Muscle layer of duodenum (tissue), 2 donors: Measurements from ENCODE around the gene ADAT1.

Experiments
- H3K27ac ChIP-seq: one replicate; pipeline ENCODE4 v1.7.0; 2013; ENCODE audit warnings: mild to moderate bottlenecking, low read length
- H3K27me3 ChIP-seq: one replicate; pipeline ENCODE4 v1.7.0; 2013; ENCODE audit warnings: low read depth, mild to moderate bottlenecking, control low read depth, low read length
- H3K36me3 ChIP-seq, 2 donors: one replicate each; pipeline ENCODE4 v1.7.0; 2013; ENCODE audit warnings: low read length in 2 of 2, control low read depth in 1 of 2, mild to moderate bottlenecking in 1 of 2; ENCODE audit not compliant: insufficient read depth in 2 of 2, control insufficient read depth in 1 of 2
- H3K4me1 ChIP-seq, 2 donors: one replicate each; pipeline ENCODE4 v1.7.0; 2013; ENCODE audit warnings: low read length in 2 of 2, mild to moderate bottlenecking in 2 of 2, control low read depth in 1 of 2, moderate library complexity in 1 of 2; ENCODE audit not compliant: insufficient read depth in 2 of 2, control insufficient read depth in 1 of 2
- H3K4me3 ChIP-seq, 2 donors: one replicate each; pipeline ENCODE4 v1.7.0; 2013; ENCODE audit warnings: low read length in 2 of 2, low read depth in 1 of 2, mild to moderate bottlenecking in 1 of 2
- H3K9me3 ChIP-seq, 2 donors: one replicate each; pipeline ENCODE4 v1.7.0; 2013; ENCODE audit warnings: low read length in 2 of 2, control low read depth in 1 of 2, mild to moderate bottlenecking in 1 of 2; ENCODE audit not compliant: control insufficient read depth in 1 of 2
- donor health status: healthy.

Gene ADAT1

DNA sequence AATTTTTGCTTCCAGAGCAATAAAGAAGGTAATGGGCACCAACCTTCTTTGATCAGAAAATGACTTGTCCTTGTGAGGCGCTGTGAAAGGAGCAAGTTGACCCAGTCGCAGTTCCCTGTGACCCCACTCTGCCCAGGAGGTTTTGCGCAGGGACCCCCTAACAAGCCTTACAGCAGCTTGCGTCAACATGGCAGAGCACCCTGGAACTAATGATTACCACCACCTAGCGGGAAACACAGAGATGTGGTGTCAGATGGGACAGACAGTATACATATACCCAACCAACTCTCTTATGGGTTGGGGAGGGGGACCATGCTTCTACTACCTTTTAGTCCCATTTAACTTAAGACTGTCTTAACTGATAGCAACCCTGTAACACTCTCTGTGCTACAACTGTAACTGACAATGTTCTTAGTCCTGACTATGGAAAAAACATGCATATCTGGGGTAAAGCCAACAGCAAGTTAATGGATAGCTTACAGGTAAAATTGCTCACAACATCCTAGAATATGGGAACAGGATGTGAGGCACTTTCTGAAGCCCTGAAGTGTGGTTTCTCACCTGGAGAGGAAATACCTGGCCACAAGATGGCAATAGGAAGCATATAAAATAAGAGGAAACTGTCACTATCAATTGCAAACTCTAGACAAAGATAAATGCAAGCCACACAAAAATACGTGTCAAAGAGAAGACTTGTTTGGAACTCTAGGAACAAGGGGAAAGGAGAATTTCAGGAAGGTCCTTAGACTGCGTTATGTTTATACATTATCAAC is 21.3 kb upstream of the ADAT1 start:
- H3K9me3 ChIP-seq = no peaks in the 10 kb centered on the region
- peaks cover 30 to 63% of the 10 kb centered on the region in 2 donors for H3K36me3 ChIP-seq

DNA sequence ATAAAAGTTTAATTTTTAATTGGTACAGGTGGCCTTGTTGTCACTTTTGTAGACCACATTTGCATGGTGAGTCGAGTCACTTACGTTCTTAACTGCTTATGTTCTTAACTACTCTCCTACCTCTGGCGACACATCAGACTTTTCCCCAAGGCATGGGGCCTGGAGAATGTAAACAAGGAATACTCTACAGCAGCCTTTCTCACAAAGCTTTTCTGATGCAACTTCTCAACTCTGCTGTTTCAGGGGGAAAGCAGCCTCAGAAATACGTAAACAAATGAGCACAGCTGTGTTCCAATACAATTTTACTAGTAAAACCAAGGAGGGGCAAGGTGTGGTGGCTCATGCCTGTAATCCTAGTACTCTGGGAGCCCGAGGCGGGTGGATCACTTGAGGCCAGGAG is 17.5 kb upstream of the ADAT1 start:
- peaks cover 0 to 20% of the 10 kb centered on the region in 2 donors for H3K4me1 ChIP-seq
- H3K4me3 ChIP-seq = no peak overlapping the region
- H3K27ac ChIP-seq = no peak overlapping the region
- H3K9me3 ChIP-seq = no peaks in the 10 kb centered on the region
- H3K36me3 ChIP-seq = peaks cover 48 to 82% of the 10 kb centered on the region in 2 donors
- H3K27me3 ChIP-seq = no peaks in the 10 kb centered on the region

More for the DNA sequence above, 21.3 kb upstream of the ADAT1 start:
- Histone ChIP-seq H3K4me3 (no peak overlapping the region), H3K4me1 (peaks cover 0 to 32% of the 10 kb centered on the region in 2 donors), H3K27ac (no peak overlapping the region), H3K27me3 (no peaks in the 10 kb centered on the region)

DNA sequence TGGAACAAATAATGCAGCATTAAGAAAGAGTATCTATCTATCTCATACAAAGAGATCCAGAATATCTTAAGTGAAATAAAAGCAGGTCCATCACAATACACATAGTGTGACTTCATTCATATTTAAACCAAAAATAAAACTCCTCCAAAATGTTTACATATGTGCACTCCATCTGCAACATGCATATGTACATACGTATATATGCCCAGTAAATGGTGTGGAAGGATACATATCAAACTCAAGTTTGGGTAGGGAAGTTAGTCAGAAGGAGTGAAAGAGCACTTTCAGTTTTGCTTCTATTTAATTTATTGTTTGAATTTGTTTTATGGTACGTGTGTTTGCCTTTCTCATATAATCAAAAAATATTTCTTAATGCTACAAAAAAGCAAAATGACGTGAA is 12.0 kb upstream of the ADAT1 start:
- Histone ChIP-seq H3K4me1 (no peaks in the 10 kb centered on the region), H3K4me3 (no peak overlapping the region), H3K9me3 (no peaks in the 10 kb centered on the region), H3K27me3 (no peaks in the 10 kb centered on the region), H3K36me3 (peaks cover 67 to 85% of the 10 kb centered on the region in 2 donors), H3K27ac (no peak overlapping the region)

DNA sequence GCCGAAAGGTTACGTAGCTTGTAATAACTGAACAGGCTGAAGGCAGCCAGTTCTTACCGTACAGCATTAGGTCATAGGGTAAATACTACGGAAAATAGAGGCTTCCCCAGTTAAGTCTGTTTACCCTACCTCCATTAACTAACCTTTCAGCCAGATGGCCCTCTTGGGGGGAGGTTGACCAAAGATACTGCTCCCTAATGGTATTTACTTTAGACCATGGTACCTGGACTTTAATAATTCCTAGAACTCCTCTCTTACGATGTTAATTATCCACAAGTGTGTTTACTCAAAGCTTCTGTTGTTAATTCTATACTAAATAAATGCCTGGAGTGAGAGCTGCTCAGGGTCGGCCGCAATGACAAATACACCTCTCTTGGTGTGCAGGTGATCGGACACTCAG is 9.8 kb upstream of the ADAT1 start:
- Histone ChIP-seq H3K4me3 (no peak overlapping the region), H3K27ac (no peak overlapping the region), H3K36me3 (peaks cover 79 to 95% of the 10 kb centered on the region in 2 donors), H3K4me1 (no peaks in the 10 kb centered on the region), H3K27me3 (no peaks in the 10 kb centered on the region), H3K9me3 (no peaks in the 10 kb centered on the region)

DNA sequence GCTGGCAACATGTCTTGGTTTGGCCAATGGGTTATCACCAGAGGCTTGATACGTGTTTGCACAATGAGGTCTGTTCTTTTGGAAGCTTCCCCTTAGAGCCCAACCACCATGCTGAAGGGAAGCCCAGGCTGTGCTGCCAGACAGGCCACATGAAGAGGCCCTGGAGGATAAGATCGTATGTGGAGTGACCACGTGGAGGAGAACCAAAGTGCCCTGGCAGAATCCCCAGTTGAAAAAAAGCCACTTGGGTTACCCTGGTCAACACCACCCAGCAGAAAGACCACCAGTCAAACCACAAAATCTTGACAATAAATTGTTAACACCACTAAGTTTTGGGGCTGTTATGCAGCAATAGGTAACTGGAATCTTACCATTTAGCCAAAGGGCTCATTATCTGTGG is 7.0 kb upstream of the ADAT1 start:
- H3K36me3 ChIP-seq = peaks cover 76 to 91% of the 10 kb centered on the region in 2 donors
- H3K4me1 ChIP-seq = no peaks in the 10 kb centered on the region
- no peak overlapping the region for H3K4me3 ChIP-seq
- H3K27me3 ChIP-seq = no peaks in the 10 kb centered on the region
- H3K9me3 ChIP-seq = no peaks in the 10 kb centered on the region
- H3K27ac ChIP-seq = no peak overlapping the region

DNA sequence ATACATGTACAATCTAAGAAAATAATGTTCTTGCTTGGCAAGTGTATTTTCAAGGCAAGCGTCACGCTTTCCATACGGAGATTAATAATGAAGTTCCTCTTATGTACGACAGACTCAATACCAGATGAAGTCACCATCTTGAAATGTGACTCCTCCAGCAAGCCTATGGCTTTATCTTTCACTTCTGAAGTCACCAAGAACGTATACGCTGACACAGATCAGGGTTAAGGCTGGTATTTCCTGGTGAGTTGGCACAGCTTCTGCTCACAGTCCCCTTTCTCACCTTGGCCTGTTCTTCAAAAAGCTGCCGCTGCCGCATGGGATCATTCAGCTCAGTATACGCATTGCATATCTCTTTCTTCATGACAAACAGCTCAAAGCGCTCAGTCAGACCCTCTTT is 6.1 kb upstream of the ADAT1 start:
- peaks cover 71 to 82% of the 10 kb centered on the region in 2 donors for H3K36me3 ChIP-seq
- H3K27ac ChIP-seq = no peak overlapping the region

DNA sequence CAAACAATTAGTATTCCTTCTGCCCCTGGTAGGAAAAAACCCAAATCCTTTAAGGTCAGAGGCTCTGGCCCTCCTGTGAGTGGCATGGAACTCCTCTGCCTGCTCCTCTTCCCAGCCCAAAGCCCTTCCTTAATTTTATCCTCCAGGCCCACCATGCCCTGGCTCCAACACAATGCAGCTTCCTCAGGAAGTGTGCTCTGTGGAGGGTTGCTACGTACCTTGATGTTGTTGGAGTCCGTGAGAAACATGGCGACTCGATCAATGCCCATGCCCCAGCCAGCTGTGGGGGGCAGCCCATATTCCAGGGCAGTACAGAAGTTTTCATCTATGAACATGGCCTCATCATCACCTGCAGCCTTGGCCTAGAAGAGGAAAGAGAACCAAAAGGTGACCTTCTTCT is 5.3 kb upstream of the ADAT1 start:
- H3K4me1 ChIP-seq = no peaks in the 10 kb centered on the region
- H3K27ac ChIP-seq = no peak overlapping the region
- peaks cover 65 to 74% of the 10 kb centered on the region in 2 donors for H3K36me3 ChIP-seq
- H3K9me3 ChIP-seq = no peaks in the 10 kb centered on the region
- H3K27me3 ChIP-seq = no peaks in the 10 kb centered on the region
- no peak overlapping the region for H3K4me3 ChIP-seq

More for the DNA sequence above, 6.1 kb upstream of the ADAT1 start:
- Histone ChIP-seq H3K9me3 (no peaks in the 10 kb centered on the region), H3K4me3 (no peak overlapping the region), H3K4me1 (no peaks in the 10 kb centered on the region), H3K27me3 (no peaks in the 10 kb centered on the region)

DNA sequence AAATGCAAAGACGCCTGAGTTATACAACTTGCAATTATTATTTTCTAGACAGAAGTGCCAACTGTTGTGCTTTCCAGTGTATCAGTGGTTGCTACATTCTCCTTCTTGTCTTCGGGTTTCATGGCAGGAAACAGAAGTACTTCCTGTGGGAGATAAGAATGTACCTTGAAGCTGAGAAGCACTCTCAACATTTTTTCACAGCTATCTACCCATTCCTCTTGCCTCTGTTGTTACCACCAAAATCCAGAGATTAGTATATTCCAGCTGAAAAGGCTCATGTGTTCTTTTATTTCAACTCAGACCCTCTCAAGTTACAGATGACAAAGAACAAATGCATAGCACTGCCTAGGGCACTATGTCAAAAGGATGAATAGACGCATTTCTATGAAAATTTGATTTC is 4.8 kb upstream of the ADAT1 start:
- no peak overlapping the region for H3K4me3 ChIP-seq
- H3K27me3 ChIP-seq = no peaks in the 10 kb centered on the region
- no peaks in the 10 kb centered on the region for H3K9me3 ChIP-seq
- H3K36me3 ChIP-seq = peaks cover 61 to 69% of the 10 kb centered on the region in 2 donors
- H3K4me1 ChIP-seq = no peaks in the 10 kb centered on the region
- no peak overlapping the region for H3K27ac ChIP-seq

DNA sequence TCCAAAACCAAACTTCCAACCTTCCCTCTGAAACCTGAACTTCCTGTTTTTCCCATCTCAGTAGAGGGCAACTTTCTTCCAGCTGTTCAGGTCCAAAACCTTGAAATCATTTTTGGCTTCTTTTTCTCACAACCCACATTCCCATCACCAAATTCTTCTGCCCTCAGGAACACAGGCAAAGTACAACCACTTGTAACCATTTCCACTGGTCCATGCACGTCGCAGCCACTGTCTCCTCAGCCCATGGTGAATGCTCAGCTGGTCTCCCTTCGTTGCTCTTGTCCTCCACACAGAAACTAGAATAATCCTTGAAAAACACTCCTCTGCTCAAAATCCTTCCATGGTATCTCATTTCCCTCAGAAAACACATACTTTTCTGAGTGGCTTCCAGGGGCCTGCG is 3.7 kb upstream of the ADAT1 start:
- H3K36me3 ChIP-seq = peaks cover 53 to 60% of the 10 kb centered on the region in 2 donors
- peaks cover 5 to 7% of the 10 kb centered on the region in 2 donors for H3K4me1 ChIP-seq
- H3K27me3 ChIP-seq = no peaks in the 10 kb centered on the region
- H3K27ac ChIP-seq = no peak overlapping the region
- no peak overlapping the region for H3K4me3 ChIP-seq
- H3K9me3 ChIP-seq = no peaks in the 10 kb centered on the region

DNA sequence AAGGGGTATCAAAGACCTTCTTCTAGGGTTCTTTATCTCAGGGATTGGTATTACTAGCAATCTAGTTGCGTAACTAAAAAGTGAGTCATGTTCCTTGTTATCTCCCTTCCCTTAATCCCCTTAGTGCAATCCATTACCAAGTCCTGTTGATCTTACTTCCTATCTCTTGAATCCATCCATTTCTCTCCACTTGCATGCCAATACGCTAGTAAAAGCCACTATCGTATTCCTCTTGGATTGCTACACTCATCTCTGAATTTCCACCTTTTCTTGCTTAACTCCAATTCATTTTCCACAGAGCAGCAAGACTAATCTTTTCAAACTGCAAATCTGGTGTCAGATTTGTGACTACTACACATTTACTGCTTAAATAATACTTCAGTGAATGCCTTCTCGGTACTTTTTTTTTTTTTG is 1.8 kb upstream of the ADAT1 start:
- no peaks in the 10 kb centered on the region for H3K9me3 ChIP-seq
- peaks cover 44 to 45% of the 10 kb centered on the region in 2 donors for H3K36me3 ChIP-seq
- H3K27ac ChIP-seq = no peak overlapping the region
- H3K4me3 ChIP-seq = no peak overlapping the region
- H3K27me3 ChIP-seq = no peaks in the 10 kb centered on the region
- peaks cover 5 to 13% of the 10 kb centered on the region in 2 donors for H3K4me1 ChIP-seq

DNA sequence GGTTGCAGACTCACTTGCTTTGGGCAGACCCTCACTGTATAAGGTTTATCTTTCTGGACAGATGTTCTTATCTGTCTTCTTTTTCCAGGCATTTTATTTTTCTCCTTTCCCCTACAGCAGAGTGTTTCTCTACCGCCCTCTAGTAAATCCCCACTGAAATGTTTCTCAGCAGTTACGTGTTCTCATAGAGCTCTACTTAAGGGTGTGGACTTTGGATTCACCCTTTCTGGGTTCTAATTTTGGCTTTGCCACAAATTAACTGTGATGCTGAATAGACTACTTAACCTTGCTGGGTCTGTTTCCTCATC is 2.0 kb downstream of the ADAT1 start:
- H3K27ac ChIP-seq = no peak overlapping the region
- peaks cover 5 to 13% of the 10 kb centered on the region in 2 donors for H3K4me1 ChIP-seq
- no peaks in the 10 kb centered on the region for H3K27me3 ChIP-seq
- no peaks in the 10 kb centered on the region for H3K9me3 ChIP-seq
- no peak overlapping the region for H3K4me3 ChIP-seq
- peaks cover 27 to 45% of the 10 kb centered on the region in 2 donors for H3K36me3 ChIP-seq
